Measurements from ENCODE around the gene GATA1.

Gene GATA1

GRCh38 chrX:48786341-48786800 is at the start of gene GATA1:
GATA1 (plus strand) TSS chrX:48786590; CDS start chrX:48791110, 4,520 bp downstream.
- DNase-seq (ENCODE audit: low read depth in 2 of 2): no peak

- DNase-seq (ENCODE audit: low read depth in 2 of 2): no peak
Observed at GRCh38 chrX:48736878-48737212, 49.5 kb upstream of the GATA1 start.

- peak; percentile 69 to 76 for DNase-seq (ENCODE audit: low read depth in 2 of 2)
Observed at GRCh38 chrX:48737213-48737938, 49.0 kb upstream of the GATA1 start.

- no peak for DNase-seq (ENCODE audit: low read depth in 2 of 2)
Observed at GRCh38 chrX:48737940-48738339, 48.5 kb upstream of the GATA1 start.

- DNase-seq (ENCODE audit: low read depth in 2 of 2): no peak
Observed at GRCh38 chrX:48741834-48742233, 44.6 kb upstream of the GATA1 start.

GRCh38 chrX:48745222-48745621 is 41.2 kb upstream of the GATA1 start:
- no peak for DNase-seq (ENCODE audit: low read depth in 2 of 2)

GRCh38 chrX:48747415-48748016 is 38.9 kb upstream of the GATA1 start:
- no peak for DNase-seq (ENCODE audit: low read depth in 2 of 2)

- DNase-seq (ENCODE audit: low read depth in 2 of 2): no peak
Observed at GRCh38 chrX:48749182-48749581, 37.2 kb upstream of the GATA1 start.

GRCh38 chrX:48751343-48751742 is 35.0 kb upstream of the GATA1 start:
- DNase-seq (ENCODE audit: low read depth in 2 of 2): no peak

GRCh38 chrX:48752498-48752897 is 33.9 kb upstream of the GATA1 start:
- DNase-seq (ENCODE audit: low read depth in 2 of 2): no peak

- no peak for DNase-seq (ENCODE audit: low read depth in 2 of 2)
Observed at GRCh38 chrX:48753708-48754228, 32.6 kb upstream of the GATA1 start.

- DNase-seq (ENCODE audit: low read depth in 2 of 2): no peak
Observed at GRCh38 chrX:48754238-48754637, 32.2 kb upstream of the GATA1 start.

- DNase-seq (ENCODE audit: low read depth in 2 of 2): no peak
Observed at GRCh38 chrX:48761674-48762471, 24.5 kb upstream of the GATA1 start, which contains the start of gene GLOD5. GLOD5 (plus strand) TSS chrX:48761747; CDS start chrX:48761791, 44 bp downstream.

GRCh38 chrX:48769230-48769629 is 17.2 kb upstream of the GATA1 start:
- DNase-seq (ENCODE audit: low read depth in 2 of 2): no peak

GRCh38 chrX:48770296-48770695 is 16.1 kb upstream of the GATA1 start:
- no peak for DNase-seq (ENCODE audit: low read depth in 2 of 2)

GRCh38 chrX:48772602-48773001 is 13.8 kb upstream of the GATA1 start:
- DNase-seq (ENCODE audit: low read depth in 2 of 2): no peak

- DNase-seq (ENCODE audit: low read depth in 2 of 2): no peak
Observed at GRCh38 chrX:48776818-48777439, 9.5 kb upstream of the GATA1 start.

GRCh38 chrX:48779399-48779798 is 7.0 kb upstream of the GATA1 start:
- no peak for DNase-seq (ENCODE audit: low read depth in 2 of 2)

- no peak for DNase-seq (ENCODE audit: low read depth in 2 of 2)
Observed at GRCh38 chrX:48781705-48782104, 4.7 kb upstream of the GATA1 start.

GRCh38 chrX:48782216-48782615 is 4.2 kb upstream of the GATA1 start:
- DNase-seq (ENCODE audit: low read depth in 2 of 2): no peak

GRCh38 chrX:48782795-48783194 is 3.6 kb upstream of the GATA1 start:
- no peak for DNase-seq (ENCODE audit: low read depth in 2 of 2)

GRCh38 chrX:48784726-48785125 is 1.7 kb upstream of the GATA1 start:
- DNase-seq (ENCODE audit: low read depth in 2 of 2): no peak
